Body of pancreas (tissue), 4 donors: ENCODE data around the gene UNC119B. TPM values are rescaled to one million over a fixed set of nuclear protein-coding genes. Genes with fewer than 3 reads are reported as not detected.

ENCODE experiments used
- ATAC-seq: fragments of 150-250 bp; one replicate; pipeline ENCODE4 v1.9.1; 2016
- DNase-seq, 4 donors: peaks; one replicate each; pipeline ENCODE4 v3.0.0-alpha.2; 2019
- H3K27ac ChIP-seq, 4 donors: fragments of 200-600 bp; sonication (generic); 1 replicate in 3 of 4; 2 replicates in 1 of 4; pipeline versions ENCODE4 v1.5.1 to v1.6.1; 2016 to 2019; ENCODE audit warnings: mild to moderate bottlenecking in 1 of 4, mixed read lengths in 1 of 4, moderate library complexity in 1 of 4
- H3K27me3 ChIP-seq, 2 donors: fragments of 200-600 bp; sonication (generic); one replicate each; pipeline ENCODE4 v1.6.0; 2016; ENCODE audit warnings: mild to moderate bottlenecking in 1 of 2
- H3K36me3 ChIP-seq, 2 donors: fragments of 200-600 bp; sonication (generic); replicated peaks in 1 of 2; 2 replicates each; pipeline ENCODE4 v1.5.1; 2016; ENCODE audit warnings: low read depth in 2 of 2; ENCODE audit not compliant: insufficient read depth in 1 of 2
- H3K4me1 ChIP-seq: fragments of 200-600 bp; sonication (generic); one replicate; pipeline ENCODE4 v1.6.0; 2016
- H3K4me3 ChIP-seq, 2 donors: fragments of 200-600 bp; sonication (generic); 1 replicate in 1 of 2; 2 replicates in 1 of 2; pipeline ENCODE4 v1.5.1; 2016 to 2019
- H3K9me3 ChIP-seq, 3 donors: fragments of 200-600 bp; sonication (generic); 1 replicate in 2 of 3; 2 replicates in 1 of 3; pipeline ENCODE4 v1.5.1; 2016
- CTCF ChIP-seq, 7 experiments: fragments of 450-650 bp in 4 of 7; fragments of 200-600 bp in 3 of 7; sonication (generic) in 3 of 7; IDR thresholded peaks; one replicate each; pipeline ENCODE4 v1.5.1; 2016 to 2019; ENCODE audit warnings: antibody characterized with exemption in 7 of 7
- POLR2A ChIP-seq, 3 donors: fragments of 450-650 bp; IDR thresholded peaks; one replicate each; pipeline ENCODE4 v1.6.1; 2016; ENCODE audit warnings: antibody characterized with exemption in 3 of 3, mild to moderate bottlenecking in 2 of 3
- WGBS, 2 donors: methylation state at CpG; one replicate each; pipeline ENCODE4 v1.1.5; 2017; 5-methylcytosine and 5-hydroxymethylcytosine counted together
- intact Hi-C: fragments of 100-400 bp; cut with DNase I; formaldehyde crosslinking; loops from one replicate; pipeline ENCODE4 v1.15.1; 2023
- total RNA-seq, 2 donors: library from RNA; depleted of rRNA; stranded (reverse); fragments of >200 nt; gene quantifications; one replicate each; pipeline ENCODE4 v1.1.0, GENCODE V29; 2016

UNC119B gene
- total RNA-seq, 2 donors from 2014 or later: 8.6 to 23.6 TPM

GRCh38 chr12:120670667-120671066 lies 39.6 kb upstream of the UNC119B start:
- Histone ChIP-seq H3K4me3 (no peak overlapping the region), H3K27ac (no peak overlapping the region), H3K36me3 (no peaks in the 10 kb centered on the region), H3K9me3 (no peaks in the 10 kb centered on the region), H3K4me1 (peaks cover 10% of the 10 kb centered on the region), H3K27me3 (no peaks in the 10 kb centered on the region)
- 83 to 86% methylated on average over 4 to 5 of the region's 5 CpGs for WGBS, 2 donors
- ATAC-seq (no peak), DNase-seq (no peak)
- no peak for TF ChIP-seq POLR2A (IDR thresholded peaks at IDR 0.05)
- intact Hi-C loops: no loop called here

- no peak overlapping the region for H3K27ac ChIP-seq
- H3K9me3 ChIP-seq: no peaks in the 10 kb centered on the region
- intact Hi-C loops: no loop called here
- DNase-seq (no peak), ATAC-seq (no peak)
- H3K4me1 ChIP-seq: peaks cover 4% of the 10 kb centered on the region
- H3K36me3 ChIP-seq: no peaks in the 10 kb centered on the region
- no peak overlapping the region for H3K4me3 ChIP-seq
- 76 to 87% methylated on average over 6 of the region's 6 CpGs for WGBS, 2 donors
- H3K27me3 ChIP-seq: no peaks in the 10 kb centered on the region
- no peak for TF ChIP-seq POLR2A (IDR thresholded peaks at IDR 0.05)
- no peak for TF ChIP-seq CTCF (IDR thresholded peaks at IDR 0.05)
Observed at GRCh38 chr12:120674097-120674636, 36.1 kb upstream of the UNC119B start.

DNA sequence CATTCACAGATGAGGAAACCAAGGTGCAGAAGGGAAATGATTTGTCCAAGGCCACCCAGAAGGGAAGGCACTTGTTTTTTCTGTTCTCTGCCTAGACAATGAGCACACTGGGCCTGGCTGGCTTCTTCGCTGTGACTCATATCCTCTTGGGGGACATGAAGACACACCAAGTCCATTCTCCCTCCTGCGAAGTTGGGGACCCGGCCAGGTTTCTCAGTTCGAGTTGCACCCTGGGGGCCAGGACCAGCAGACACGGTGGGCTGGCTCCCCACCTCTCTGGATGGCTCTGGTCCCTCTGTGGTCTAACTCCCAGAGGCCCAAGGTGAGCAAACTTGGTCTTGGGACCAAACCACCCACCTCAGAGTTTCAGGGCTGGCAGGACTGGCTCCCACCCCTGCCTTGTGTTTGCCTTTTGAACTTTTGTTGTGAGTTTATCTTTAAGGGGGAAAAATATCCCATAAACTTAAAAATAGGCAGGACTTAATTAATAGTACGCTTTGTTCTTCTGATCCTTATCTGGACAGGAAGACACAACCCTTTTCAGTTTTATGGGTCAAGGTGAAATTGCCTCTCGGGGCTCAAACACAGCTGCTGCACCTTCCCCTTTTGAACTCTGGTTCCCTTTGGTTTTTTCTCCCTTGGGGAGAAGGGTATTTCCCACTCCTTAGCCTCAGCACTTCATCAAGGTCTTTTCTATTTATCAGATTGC lies 32.3 kb upstream of the UNC119B start:
- TF ChIP-seq POLR2A (IDR thresholded peaks at IDR 0.05): no peak
- TF ChIP-seq CTCF (IDR thresholded peaks at IDR 0.05): no peak
- H3K9me3 ChIP-seq: no peaks in the 10 kb centered on the region
- no peaks in the 10 kb centered on the region for H3K27me3 ChIP-seq
- H3K36me3 ChIP-seq: no peaks in the 10 kb centered on the region
- peak; percentile 64 for ATAC-seq
- no peak for DNase-seq
- peak overlapping the region in 2 of 4 donors; percentile 23 to 25 for H3K27ac ChIP-seq
- 53 to 70% methylated on average over 7 of the region's 7 CpGs for WGBS, 2 donors
- no peak overlapping the region for H3K4me3 ChIP-seq
- H3K4me1 ChIP-seq: no peaks in the 10 kb centered on the region
- intact Hi-C loops: no loop called here

DNA sequence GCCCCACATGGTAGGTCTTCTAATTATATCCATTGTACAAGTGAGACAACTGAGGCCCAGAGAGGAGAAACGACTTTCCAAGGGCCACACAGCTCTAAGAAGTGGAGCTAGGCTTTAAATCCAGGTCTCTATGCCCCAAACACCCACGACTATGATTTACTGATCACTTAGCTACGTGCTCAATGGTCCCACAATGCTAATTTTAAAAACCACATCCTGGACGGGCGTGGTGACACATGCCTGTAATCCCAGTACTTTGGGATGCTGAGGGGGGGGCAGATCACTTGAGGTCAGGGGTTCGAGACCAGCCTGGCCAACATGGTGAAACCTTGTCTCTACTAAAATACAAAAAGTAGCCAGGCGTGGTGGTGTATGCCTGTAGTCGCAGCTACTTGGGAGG lies 31.7 kb upstream of the UNC119B start:
- intact Hi-C loops: no loop called here
- DNase-seq: no peak
- peak overlapping the region in 1 of 4 donors; percentile 25 for H3K27ac ChIP-seq

More for the DNA sequence above, 31.7 kb upstream of the UNC119B start:
- ATAC-seq: no peak
- WGBS, 2 donors: 68 to 85% methylated on average over 8 of the region's 8 CpGs
- H3K9me3 ChIP-seq: no peaks in the 10 kb centered on the region
- H3K4me3 ChIP-seq: no peak overlapping the region
- H3K36me3 ChIP-seq: no peaks in the 10 kb centered on the region
- no peaks in the 10 kb centered on the region for H3K27me3 ChIP-seq
- H3K4me1 ChIP-seq: no peaks in the 10 kb centered on the region
- TF ChIP-seq POLR2A (IDR thresholded peaks at IDR 0.05) (no peak), CTCF (IDR thresholded peaks at IDR 0.05) (no peak)
